IMR-90 (cell line): ENCODE results near the gene UNC13A.

Source experiments
- MAFK ChIP-seq: IDR thresholded peaks from 2 replicates; pipeline ENCODE4 v1.6.1; 2012; ENCODE audit warnings: low read depth, low read length, improper control_type of control experiment
- MXI1 ChIP-seq: IDR thresholded peaks from 2 replicates; pipeline ENCODE4 v1.6.1; 2012; ENCODE audit warnings: low read depth, mild to moderate bottlenecking, low read length, moderate library complexity, borderline replicate concordance
- NFE2L2 ChIP-seq: fragments of 150-350 bp; IDR thresholded peaks from 2 replicates; pipeline ENCODE4 v1.6.1; 2016; ENCODE audit warnings: low read depth, mild to moderate bottlenecking, low read length
- POLR2A ChIP-seq: IDR thresholded peaks from 2 replicates; pipeline ENCODE4 v1.6.1; 2012; ENCODE audit warnings: mild to moderate bottlenecking, low read depth, low read length
- RAD21 ChIP-seq: IDR thresholded peaks from 2 replicates; pipeline ENCODE4 v1.6.1; 2012; ENCODE audit warnings: low read length, improper control_type of control experiment
- RCOR1 ChIP-seq: IDR thresholded peaks from 2 replicates; pipeline ENCODE4 v1.6.1; 2012; ENCODE audit warnings: mild to moderate bottlenecking, low read length, improper control_type of control experiment; ENCODE audit not compliant: insufficient replicate concordance
- RFX5 ChIP-seq: IDR thresholded peaks from 2 replicates; pipeline ENCODE4 v1.8.0; 2012; ENCODE audit warnings: low read depth, mild to moderate bottlenecking, low read length, moderate library complexity
- USF2 ChIP-seq: fragments of 150-350 bp; IDR thresholded peaks from 2 replicates; pipeline ENCODE4 v1.6.1; 2017; ENCODE audit warnings: mild to moderate bottlenecking, antibody characterized with exemption, low read length, low read depth
- TF ChIP-seq, protein P1 (sequence below): conservative IDR thresholded peaks from 2 replicates; pipeline ENCODE4 v1.5.1; 2012; ENCODE audit warnings: mild to moderate bottlenecking, low read depth, low read length, improper control_type of control experiment
- TF ChIP-seq, protein P2 (sequence below): fragments of 150-350 bp; IDR thresholded peaks from 2 replicates; pipeline ENCODE4 v1.6.1; 2016; ENCODE audit warnings: low read depth, mild to moderate bottlenecking, low read length, moderate library complexity, borderline replicate concordance

- TF ChIP-seq, protein P1, sequence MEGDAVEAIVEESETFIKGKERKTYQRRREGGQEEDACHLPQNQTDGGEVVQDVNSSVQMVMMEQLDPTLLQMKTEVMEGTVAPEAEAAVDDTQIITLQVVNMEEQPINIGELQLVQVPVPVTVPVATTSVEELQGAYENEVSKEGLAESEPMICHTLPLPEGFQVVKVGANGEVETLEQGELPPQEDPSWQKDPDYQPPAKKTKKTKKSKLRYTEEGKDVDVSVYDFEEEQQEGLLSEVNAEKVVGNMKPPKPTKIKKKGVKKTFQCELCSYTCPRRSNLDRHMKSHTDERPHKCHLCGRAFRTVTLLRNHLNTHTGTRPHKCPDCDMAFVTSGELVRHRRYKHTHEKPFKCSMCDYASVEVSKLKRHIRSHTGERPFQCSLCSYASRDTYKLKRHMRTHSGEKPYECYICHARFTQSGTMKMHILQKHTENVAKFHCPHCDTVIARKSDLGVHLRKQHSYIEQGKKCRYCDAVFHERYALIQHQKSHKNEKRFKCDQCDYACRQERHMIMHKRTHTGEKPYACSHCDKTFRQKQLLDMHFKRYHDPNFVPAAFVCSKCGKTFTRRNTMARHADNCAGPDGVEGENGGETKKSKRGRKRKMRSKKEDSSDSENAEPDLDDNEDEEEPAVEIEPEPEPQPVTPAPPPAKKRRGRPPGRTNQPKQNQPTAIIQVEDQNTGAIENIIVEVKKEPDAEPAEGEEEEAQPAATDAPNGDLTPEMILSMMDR: no peak
- no peak for TF ChIP-seq POLR2A
- TF ChIP-seq RCOR1: no peak
- TF ChIP-seq NFE2L2: no peak
- no peak for TF ChIP-seq USF2
- no peak for TF ChIP-seq MAFK
- TF ChIP-seq RAD21: no peak
- TF ChIP-seq MXI1: no peak
- TF ChIP-seq, protein P2, sequence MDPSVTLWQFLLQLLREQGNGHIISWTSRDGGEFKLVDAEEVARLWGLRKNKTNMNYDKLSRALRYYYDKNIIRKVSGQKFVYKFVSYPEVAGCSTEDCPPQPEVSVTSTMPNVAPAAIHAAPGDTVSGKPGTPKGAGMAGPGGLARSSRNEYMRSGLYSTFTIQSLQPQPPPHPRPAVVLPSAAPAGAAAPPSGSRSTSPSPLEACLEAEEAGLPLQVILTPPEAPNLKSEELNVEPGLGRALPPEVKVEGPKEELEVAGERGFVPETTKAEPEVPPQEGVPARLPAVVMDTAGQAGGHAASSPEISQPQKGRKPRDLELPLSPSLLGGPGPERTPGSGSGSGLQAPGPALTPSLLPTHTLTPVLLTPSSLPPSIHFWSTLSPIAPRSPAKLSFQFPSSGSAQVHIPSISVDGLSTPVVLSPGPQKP: no peak
- no peak for TF ChIP-seq RFX5
Measured at GRCh38 chr19:17624314-17624991, 63.7 kb downstream of the UNC13A start.
